Measurements from ENCODE around the gene PATJ. TPM values are rescaled to one million over a fixed set of nuclear protein-coding genes. Genes with fewer than 3 reads are reported as not detected.

Gene PATJ
- polyA plus RNA-seq, 1 donor (not counting 4 experiments of a cell fraction or from before 2014, with no cell fraction given) = 28.1 TPM

DNA sequence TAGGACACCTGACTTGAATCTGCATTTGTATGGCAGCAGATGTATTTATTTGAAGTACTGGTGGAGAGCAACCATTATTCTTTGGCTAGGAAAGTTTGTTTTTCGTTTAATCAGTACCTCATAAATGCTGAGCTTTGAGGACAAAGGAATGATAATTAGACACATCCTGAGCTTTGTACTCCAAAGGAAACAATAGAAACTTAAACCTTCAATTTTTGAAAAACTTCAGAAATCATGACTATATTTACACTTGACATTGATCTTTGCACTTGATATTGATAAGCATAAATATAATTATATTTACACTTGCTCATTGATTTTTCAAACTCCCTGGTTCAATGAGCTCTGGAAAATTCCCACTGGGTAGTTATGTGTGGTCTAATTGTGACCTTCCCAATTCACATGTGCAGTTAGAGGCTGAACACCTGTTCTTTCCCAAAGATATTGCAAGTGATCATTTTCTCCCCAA lies 10.7 kb downstream of the PATJ start:
- no peak for FAIRE-seq
- dilution Hi-C loops (cut with MboI; ENCODE audit: extremely low pct_ligation_motif_present, low sequenced_read_pairs) = no loop called here

DNA sequence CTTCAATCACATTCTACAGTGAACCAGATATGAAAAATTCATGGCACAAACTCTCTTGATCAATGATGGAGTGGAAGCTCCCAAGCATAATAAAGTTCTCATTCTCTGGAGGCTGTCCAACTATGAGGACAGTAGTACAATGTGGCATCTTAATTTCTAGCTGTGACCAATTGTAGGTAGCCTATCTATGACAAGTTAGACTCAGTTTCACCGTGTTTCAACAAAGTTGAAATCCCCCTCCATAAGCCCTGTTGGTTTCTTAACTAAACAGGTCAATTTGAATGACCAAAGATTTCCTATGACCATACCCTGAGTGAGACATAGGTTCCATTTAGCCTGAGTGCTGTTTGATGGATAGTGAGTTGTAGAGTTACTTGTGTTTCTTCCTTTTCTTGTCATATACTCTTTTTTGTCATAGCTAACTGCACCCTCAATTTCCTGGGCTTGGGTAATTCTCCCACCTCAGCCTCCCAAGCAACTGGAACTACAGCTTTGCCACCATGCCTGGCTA lies 11.8 kb downstream of the PATJ start:
- Histone ChIP-seq H3K9me1 (ENCODE audit: control insufficient read depth, extremely low read depth, insufficient read depth, low read length) (no peaks in the 10 kb centered on the region), H4K20me1 (ENCODE audit: control insufficient read depth, extremely low read depth, insufficient read depth, low read length) (no peaks in the 10 kb centered on the region), H3K4me1 (ENCODE audit: control insufficient read depth, extremely low read depth, insufficient read depth, low read length) (peaks cover 14% of the 10 kb centered on the region), H3K9me3 (ENCODE audit: control insufficient read depth, low read depth, low read length) (no peaks in the 10 kb centered on the region), H3K4me3 (ENCODE audit: control insufficient read depth in 2 of 3, extremely low read depth in 1 of 3, insufficient read depth in 2 of 3, low read depth in 1 of 3, low read length in 3 of 3) (no peak overlapping the region), H3K27ac (ENCODE audit: control insufficient read depth, insufficient read depth, low read length) (peak overlapping the region; percentile 33), H3K9ac (ENCODE audit: control insufficient read depth, extremely low read depth, insufficient read depth, low read length) (peak overlapping the region; percentile 4), H2AFZ (ENCODE audit: control insufficient read depth, low read length) (no peak overlapping the region), H3K27me3 (ENCODE audit: control insufficient read depth, extremely low read depth, insufficient read depth, low read length) (no peaks in the 10 kb centered on the region), H3K36me3 (ENCODE audit: control insufficient read depth in 2 of 2, extremely low read depth in 1 of 2, insufficient read depth in 2 of 2, low read length in 2 of 2) (peaks cover 0 to 6% of the 10 kb centered on the region in 2 experiments), H3K79me2 (ENCODE audit: control insufficient read depth, insufficient read depth, low read length) (peaks cover 84% of the 10 kb centered on the region), H3K4me2 (ENCODE audit: control insufficient read depth, extremely low read depth, insufficient read depth, low read depth, low read length) (peak overlapping the region; percentile 22)
- TF ChIP-seq, protein P1, sequence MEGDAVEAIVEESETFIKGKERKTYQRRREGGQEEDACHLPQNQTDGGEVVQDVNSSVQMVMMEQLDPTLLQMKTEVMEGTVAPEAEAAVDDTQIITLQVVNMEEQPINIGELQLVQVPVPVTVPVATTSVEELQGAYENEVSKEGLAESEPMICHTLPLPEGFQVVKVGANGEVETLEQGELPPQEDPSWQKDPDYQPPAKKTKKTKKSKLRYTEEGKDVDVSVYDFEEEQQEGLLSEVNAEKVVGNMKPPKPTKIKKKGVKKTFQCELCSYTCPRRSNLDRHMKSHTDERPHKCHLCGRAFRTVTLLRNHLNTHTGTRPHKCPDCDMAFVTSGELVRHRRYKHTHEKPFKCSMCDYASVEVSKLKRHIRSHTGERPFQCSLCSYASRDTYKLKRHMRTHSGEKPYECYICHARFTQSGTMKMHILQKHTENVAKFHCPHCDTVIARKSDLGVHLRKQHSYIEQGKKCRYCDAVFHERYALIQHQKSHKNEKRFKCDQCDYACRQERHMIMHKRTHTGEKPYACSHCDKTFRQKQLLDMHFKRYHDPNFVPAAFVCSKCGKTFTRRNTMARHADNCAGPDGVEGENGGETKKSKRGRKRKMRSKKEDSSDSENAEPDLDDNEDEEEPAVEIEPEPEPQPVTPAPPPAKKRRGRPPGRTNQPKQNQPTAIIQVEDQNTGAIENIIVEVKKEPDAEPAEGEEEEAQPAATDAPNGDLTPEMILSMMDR (optimal IDR thresholded peaks at IDR 0.05 in 1 of 3, IDR thresholded peaks at IDR 0.05 in 1 of 3, conservative IDR thresholded peaks at IDR 0.05 in 1 of 3; ENCODE audit: extremely low read depth in 1 of 3, insufficient read depth in 2 of 3, low read length in 3 of 3) = no peak
- TF ChIP-seq EZH2 (IDR thresholded peaks at IDR 0.05; ENCODE audit: low read length) = no peak
- dilution Hi-C loops (cut with MboI; ENCODE audit: extremely low pct_ligation_motif_present, low sequenced_read_pairs) = no loop called here
- no peak for FAIRE-seq
- no peak for DNase-seq (ENCODE audit: low read depth, low spot score)

More for the DNA sequence above, 10.7 kb downstream of the PATJ start:
- no peak overlapping the region for H2AFZ ChIP-seq (ENCODE audit: control insufficient read depth, low read length)
- H4K20me1 ChIP-seq (ENCODE audit: control insufficient read depth, extremely low read depth, insufficient read depth, low read length) = no peaks in the 10 kb centered on the region
- H3K79me2 ChIP-seq (ENCODE audit: control insufficient read depth, insufficient read depth, low read length) = peaks cover 85% of the 10 kb centered on the region
- TF ChIP-seq, protein P1 (optimal IDR thresholded peaks at IDR 0.05 in 1 of 3, IDR thresholded peaks at IDR 0.05 in 1 of 3, conservative IDR thresholded peaks at IDR 0.05 in 1 of 3; ENCODE audit: extremely low read depth in 1 of 3, insufficient read depth in 2 of 3, low read length in 3 of 3) = no peak
- TF ChIP-seq EZH2 (IDR thresholded peaks at IDR 0.05; ENCODE audit: low read length) = no peak
- DNase-seq (ENCODE audit: low read depth, low spot score) = no peak
- H3K27me3 ChIP-seq (ENCODE audit: control insufficient read depth, extremely low read depth, insufficient read depth, low read length) = no peaks in the 10 kb centered on the region
- no peak overlapping the region for H3K27ac ChIP-seq (ENCODE audit: control insufficient read depth, insufficient read depth, low read length)
- H3K9me3 ChIP-seq (ENCODE audit: control insufficient read depth, low read depth, low read length) = no peaks in the 10 kb centered on the region
- no peak overlapping the region for H3K4me3 ChIP-seq (ENCODE audit: control insufficient read depth in 2 of 3, extremely low read depth in 1 of 3, insufficient read depth in 2 of 3, low read depth in 1 of 3, low read length in 3 of 3)
- no peak overlapping the region for H3K9ac ChIP-seq (ENCODE audit: control insufficient read depth, extremely low read depth, insufficient read depth, low read length)
- peaks cover 11% of the 10 kb centered on the region for H3K4me1 ChIP-seq (ENCODE audit: control insufficient read depth, extremely low read depth, insufficient read depth, low read length)
- H3K4me2 ChIP-seq (ENCODE audit: control insufficient read depth, extremely low read depth, insufficient read depth, low read depth, low read length) = no peak overlapping the region
- no peaks in the 10 kb centered on the region for H3K9me1 ChIP-seq (ENCODE audit: control insufficient read depth, extremely low read depth, insufficient read depth, low read length)
- peaks cover 0 to 3% of the 10 kb centered on the region in 2 experiments for H3K36me3 ChIP-seq (ENCODE audit: control insufficient read depth in 2 of 2, extremely low read depth in 1 of 2, insufficient read depth in 2 of 2, low read length in 2 of 2)

Data from keratinocyte (primary cell).